GM12878 (cell line): ENCODE results near the gene MYO10. TPM values are rescaled to one million over a fixed set of nuclear protein-coding genes. Genes with fewer than 3 reads are reported as not detected.
A peak's percentile ranks its signal among the peaks of the same experiment; 100 is the strongest.

ENCODE experiments used
- ATAC-seq: fragments of 200-7000 bp; cut with Tn5 transposase; 3 replicates; pipeline ENCODE4 v1.9.1; 2020; ENCODE audit warnings: mild to moderate bottlenecking, moderate library complexity
- BruUV-seq: library from RNA; stranded (reverse); fragments of 400-500 nt; replicated peaks from 2 replicates; lab custom pipeline; 2021; lab: Mats Ljungman, UMichigan
- CTCF ChIA-PET: fragments of 300-600 bp; sonication (Branson Sonifier 250); formaldehyde crosslinking; extraction: SDS; loops from one replicate; lab custom pipeline; 2021; ENCODE audit warnings: inconsistent platforms; lab: Yijun Ruan, JAX
- POLR2A ChIA-PET: fragments of 350-600 bp; formaldehyde crosslinking; extraction: SDS; loops from one replicate; lab custom pipeline; 2021; ENCODE audit warnings: inconsistent platforms; lab: Charles Lee
- RAD21 ChIA-PET: fragments of 300-600 bp; sonication (Branson Sonifier 250); formaldehyde crosslinking; loops from one replicate; lab custom pipeline; 2023; ENCODE audit warnings: antibody characterized with exemption; ENCODE audit not compliant: unreplicated experiment; lab: Charles Lee
- SMC1A ChIA-PET: fragments of 300-600 bp; sonication (Branson Sonifier 250); formaldehyde crosslinking; loops from one replicate; lab custom pipeline; 2023; ENCODE audit not compliant: unreplicated experiment, uncharacterized antibody; lab: Charles Lee
- DNase-seq: peaks from one replicate; pipeline ENCODE4 v3.0.0-alpha.2; 2011; ENCODE audit warnings: low read depth, low spot score
- FAIRE-seq: peaks from 3 replicates; lab custom pipeline; 2011; peaks lifted over from hg19 to GRCh38; lab: Jason Lieb, UNC
- H2AFZ ChIP-seq: 2 replicates; pipeline ENCODE4 v1.6.0; 2011; ENCODE audit warnings: low read depth, low read length, control low read depth; ENCODE audit not compliant: control insufficient read depth
- H3K27ac ChIP-seq: 2 replicates; pipeline ENCODE4 v1.5.1; 2011; ENCODE audit warnings: control low read depth; ENCODE audit not compliant: control insufficient read depth, insufficient read depth
- H3K27me3 ChIP-seq, 2 experiments: replicated peaks in 1 of 2; 2 replicates each; pipeline versions ENCODE4 v1.6.0 to v1.6.1; 2011; ENCODE audit warnings: low read length in 1 of 2; ENCODE audit not compliant: control insufficient read depth in 2 of 2, insufficient read depth in 2 of 2
- H3K36me3 ChIP-seq, 2 experiments: 2 replicates each; pipeline ENCODE4 v1.5.1; 2011; ENCODE audit warnings: low read length in 1 of 2; ENCODE audit not compliant: control insufficient read depth in 2 of 2, insufficient read depth in 2 of 2
- H3K4me1 ChIP-seq: 2 replicates; pipeline ENCODE4 v1.6.1; 2011; ENCODE audit warnings: mild to moderate bottlenecking, low read length, moderate library complexity, mixed read lengths; ENCODE audit not compliant: control insufficient read depth, insufficient read depth
- H3K4me2 ChIP-seq: 2 replicates; pipeline ENCODE4 v1.6.0; 2011; ENCODE audit warnings: control low read depth; ENCODE audit not compliant: control insufficient read depth, insufficient read depth
- H3K4me3 ChIP-seq: fragments of 200-600 bp; sonication (generic); 2 replicates; pipeline ENCODE4 v1.5.1; 2016
- H3K79me2 ChIP-seq: 2 replicates; pipeline ENCODE4 v1.6.0; 2011; ENCODE audit warnings: low read length; ENCODE audit not compliant: control insufficient read depth, insufficient read depth
- H3K9ac ChIP-seq: 2 replicates; pipeline ENCODE4 v1.8.0; 2011; ENCODE audit warnings: low read length, control low read depth, mixed read lengths; ENCODE audit not compliant: control insufficient read depth, insufficient read depth
- H3K9me3 ChIP-seq: replicated peaks from 3 replicates; pipeline ENCODE4 v1.5.1; 2011; ENCODE audit warnings: mild to moderate bottlenecking, low read length; ENCODE audit not compliant: control insufficient read depth, insufficient read depth
- H4K20me1 ChIP-seq: 2 replicates; pipeline ENCODE4 v1.6.0; 2011; ENCODE audit not compliant: control insufficient read depth, insufficient read depth
- ATF7 ChIP-seq: fragments of 450-650 bp; IDR thresholded peaks from 2 replicates; pipeline ENCODE4 v1.6.1; 2016; ENCODE audit warnings: low read depth, mild to moderate bottlenecking
- BHLHE40 ChIP-seq, 2 experiments: fragments of 450-650 bp in 1 of 2; IDR thresholded peaks; 2 replicates each; pipeline ENCODE4 v1.6.1; 2011 to 2017; ENCODE audit warnings: low read depth in 2 of 2, borderline replicate concordance in 1 of 2, improper control_type of control experiment in 1 of 2, low read length in 1 of 2, mild to moderate bottlenecking in 1 of 2
- CHD2 ChIP-seq: IDR thresholded peaks from 2 replicates; pipeline ENCODE4 v1.6.1; 2011; ENCODE audit warnings: low read depth, low read length, improper control_type of control experiment, borderline replicate concordance
- JUNB ChIP-seq: IDR thresholded peaks from 2 replicates; pipeline ENCODE4 v1.6.1; 2016; ENCODE audit warnings: antibody characterized with exemption, mild to moderate bottlenecking
- LARP7 ChIP-seq: fragments of 450-650 bp; IDR thresholded peaks from 2 replicates; pipeline ENCODE4 v1.6.1; 2017; ENCODE audit warnings: mild to moderate bottlenecking
- PAX5 ChIP-seq: IDR thresholded peaks from 2 replicates; pipeline ENCODE4 v1.6.1; 2011; ENCODE audit warnings: low read depth, low read length, borderline replicate concordance
- POLR2AphosphoS2 ChIP-seq: IDR thresholded peaks from 2 replicates; pipeline ENCODE4 v1.6.1; 2011; ENCODE audit warnings: low read depth, mild to moderate bottlenecking, low read length, improper control_type of control experiment, moderate library complexity
- SMARCA5 ChIP-seq: fragments of 450-650 bp; IDR thresholded peaks from 2 replicates; pipeline ENCODE4 v1.6.1; 2017; ENCODE audit warnings: mild to moderate bottlenecking
- SMC3 ChIP-seq: IDR thresholded peaks from 2 replicates; pipeline ENCODE4 v1.6.1; 2011; ENCODE audit warnings: low read length, improper control_type of control experiment, borderline replicate concordance
- STAT3 ChIP-seq: IDR thresholded peaks from 2 replicates; pipeline ENCODE4 v1.6.1; 2011; ENCODE audit warnings: low read depth, low read length, improper control_type of control experiment
- ZNF24 ChIP-seq: fragments of 450-650 bp; IDR thresholded peaks from 2 replicates; pipeline ENCODE4 v1.6.1; 2017; ENCODE audit warnings: antibody characterized with exemption, mild to moderate bottlenecking
- WGBS: methylation state at CpG from one replicate; pipeline ENCODE4 v1.1.6; 2016; ENCODE audit warnings: low lambda C conversion rate; ENCODE audit not compliant: insufficient replicate concordance, insufficient coverage; ENCODE audit errors: missing lambda C conversion rate; 5-methylcytosine and 5-hydroxymethylcytosine counted together
- in situ Hi-C: fragments of 300-500 bp; cut with MboI; formaldehyde crosslinking; loops from 9 replicates; pipeline ENCODE4 v1.14.3; 2018; ENCODE audit warnings: mixed read lengths
- intact Hi-C: fragments of 100-400 bp; cut with micrococcal nuclease; formaldehyde crosslinking; loops from one replicate; pipeline ENCODE4 v1.14.2; 2022; ENCODE audit not compliant: unreplicated experiment
- polyA plus RNA-seq, 11 experiments: library from polyadenylated mRNA; depleted of rRNA in 4 of 11; unstranded in 6 of 11; stranded (reverse) in 5 of 11; fragments of >200 nt; fragmentation: Nextera tagmentation in 4 of 11; fragmentation: Illumina TruSeq in 1 of 11; extraction: Ambion mirVana in 4 of 11; extraction: Trizol in 1 of 11; gene quantifications; 1 replicate in 1 of 11; 2 replicates in 10 of 11; pipeline versions ENCODE4 v1.2.1 to v1.2.3, GENCODE V29; 2011 to 2016; ENCODE audit warnings: inconsistent platforms in 2 of 11, missing spikeins in 2 of 11, low read depth in 1 of 11
- total RNA-seq, 4 experiments: library from RNA; depleted of rRNA in 3 of 4; stranded (reverse); fragments of >200 nt in 3 of 4; fragmentation: Illumina TruSeq in 1 of 4; extraction: Trizol in 1 of 4; gene quantifications; 2 replicates each; pipeline versions ENCODE4 v1.2.1 to v1.2.3, GENCODE V29; 2013 to 2021
- TF ChIP-seq, protein P1 (sequence below): fragments of 450-650 bp; formaldehyde crosslinking; IDR thresholded peaks from 2 replicates; pipeline ENCODE4 v1.4.0; 2022; ENCODE audit warnings: mild to moderate bottlenecking, moderate library complexity
- TF ChIP-seq, protein P2 (sequence below): fragments of 450-650 bp; formaldehyde crosslinking; IDR thresholded peaks from 2 replicates; pipeline ENCODE4 v1.4.0; 2020; ENCODE audit warnings: mild to moderate bottlenecking, moderate library complexity

Gene MYO10
- total and polyA plus RNA-seq, 10 of the 15 experiments (the other 5 are each of a cell fraction or from before 2014, with no cell fraction given) = 0.02 to 0.77 (median 0.17) TPM

DNA sequence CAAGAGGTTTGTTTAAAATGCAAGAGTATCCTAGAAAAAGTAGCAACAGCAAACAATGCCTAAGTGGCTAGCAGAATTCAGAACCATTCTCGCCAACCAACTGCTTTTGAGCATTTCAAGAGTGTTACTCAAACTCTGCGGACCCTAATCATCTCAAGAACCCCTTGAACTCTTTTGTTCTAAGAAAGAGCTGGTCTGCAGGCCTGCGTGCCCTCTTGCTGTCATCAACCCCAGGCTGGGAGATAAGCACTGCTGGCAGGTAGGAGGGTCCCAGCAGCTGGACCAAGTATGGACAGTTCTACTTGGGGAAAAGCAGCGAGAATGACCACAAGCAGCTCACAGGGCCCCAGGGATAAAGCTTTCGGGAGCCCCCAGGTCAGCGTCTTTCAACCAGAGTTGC is 38.3 kb downstream of the MYO10 start:
- ChIA-PET RAD21 (no interaction called here), CTCF (no interaction called here), POLR2A (no interaction called here), SMC1A (no interaction called here)
- H3K9ac ChIP-seq = no peak overlapping the region
- H3K36me3 ChIP-seq = no peaks in the 10 kb centered on the region
- no TSS peak for BruUV-seq
- no peaks in the 10 kb centered on the region for H3K27me3 ChIP-seq
- H2AFZ ChIP-seq = no peak overlapping the region
- no peak for FAIRE-seq
- 20% methylated on average over 6 of the region's 6 CpGs for WGBS
- no peak overlapping the region for H3K4me2 ChIP-seq
- intact Hi-C loops (no loop called here), in situ Hi-C loops (no loop called here)
- no peak overlapping the region for H3K4me3 ChIP-seq
- no peaks in the 10 kb centered on the region for H3K9me3 ChIP-seq
- H3K79me2 ChIP-seq = no peaks in the 10 kb centered on the region
- H4K20me1 ChIP-seq = no peaks in the 10 kb centered on the region
- no peak for DNase-seq
- H3K27ac ChIP-seq = no peak overlapping the region
- no peak for TF ChIP-seq SMC3
- TF ChIP-seq JUNB = no peak
- TF ChIP-seq SMARCA5 = no peak
- no peak for TF ChIP-seq LARP7
- no peak for TF ChIP-seq ZNF24
- TF ChIP-seq BHLHE40 (IDR thresholded peaks at IDR 0.05; ENCODE audit: borderline replicate concordance in 1 of 2, low read depth in 2 of 2, low read length in 1 of 2) = no peak
- no peak for TF ChIP-seq CHD2
- TF ChIP-seq ATF7 = no peak
- TF ChIP-seq PAX5 = no peak
- H3K4me1 ChIP-seq = no peaks in the 10 kb centered on the region
- ATAC-seq = no peak

DNA sequence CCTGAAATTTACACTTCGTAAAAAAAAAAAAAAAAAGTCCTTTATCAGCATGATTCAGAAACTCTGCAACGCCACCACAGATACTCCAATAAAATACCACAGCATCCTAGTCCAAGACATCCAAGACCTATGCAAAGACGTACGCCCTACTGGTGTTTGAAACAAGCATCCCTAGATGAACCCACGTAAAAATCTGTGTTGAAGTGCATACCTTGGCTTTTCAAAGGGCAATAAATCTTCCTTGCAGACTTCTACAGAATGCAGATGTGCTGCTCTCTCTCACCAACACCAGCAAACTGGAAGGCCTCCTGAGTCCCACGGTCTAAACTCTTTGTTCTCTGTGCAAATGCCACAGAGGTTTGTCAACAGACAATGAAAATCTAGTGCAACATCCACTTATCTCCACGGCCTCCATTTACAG is 38.8 kb downstream of the MYO10 start:
- no peaks in the 10 kb centered on the region for H3K4me1 ChIP-seq
- H3K4me3 ChIP-seq = no peak overlapping the region
- no peak overlapping the region for H3K27ac ChIP-seq
- 36% methylated on average over 7 of the region's 7 CpGs for WGBS
- H2AFZ ChIP-seq = no peak overlapping the region
- SMC1A ChIA-PET = no interaction called here
- no peaks in the 10 kb centered on the region for H3K9me3 ChIP-seq
- POLR2A ChIA-PET = no interaction called here
- H3K9ac ChIP-seq = no peak overlapping the region
- no peak for FAIRE-seq
- H3K79me2 ChIP-seq = no peaks in the 10 kb centered on the region
- in situ Hi-C loops (no loop called here), intact Hi-C loops (no loop called here)
- RAD21 ChIA-PET = no interaction called here
- no peaks in the 10 kb centered on the region for H4K20me1 ChIP-seq
- BruUV-seq = no TSS peak
- CTCF ChIA-PET = no interaction called here
- ATAC-seq = peak; percentile 27; the same call in 2 of the 3 replicates
- no peak for DNase-seq
- H3K36me3 ChIP-seq = no peaks in the 10 kb centered on the region
- no peaks in the 10 kb centered on the region for H3K27me3 ChIP-seq
- H3K4me2 ChIP-seq = no peak overlapping the region
- TF ChIP-seq STAT3 (no peak), POLR2AphosphoS2 (no peak)
- TF ChIP-seq, protein P1, sequence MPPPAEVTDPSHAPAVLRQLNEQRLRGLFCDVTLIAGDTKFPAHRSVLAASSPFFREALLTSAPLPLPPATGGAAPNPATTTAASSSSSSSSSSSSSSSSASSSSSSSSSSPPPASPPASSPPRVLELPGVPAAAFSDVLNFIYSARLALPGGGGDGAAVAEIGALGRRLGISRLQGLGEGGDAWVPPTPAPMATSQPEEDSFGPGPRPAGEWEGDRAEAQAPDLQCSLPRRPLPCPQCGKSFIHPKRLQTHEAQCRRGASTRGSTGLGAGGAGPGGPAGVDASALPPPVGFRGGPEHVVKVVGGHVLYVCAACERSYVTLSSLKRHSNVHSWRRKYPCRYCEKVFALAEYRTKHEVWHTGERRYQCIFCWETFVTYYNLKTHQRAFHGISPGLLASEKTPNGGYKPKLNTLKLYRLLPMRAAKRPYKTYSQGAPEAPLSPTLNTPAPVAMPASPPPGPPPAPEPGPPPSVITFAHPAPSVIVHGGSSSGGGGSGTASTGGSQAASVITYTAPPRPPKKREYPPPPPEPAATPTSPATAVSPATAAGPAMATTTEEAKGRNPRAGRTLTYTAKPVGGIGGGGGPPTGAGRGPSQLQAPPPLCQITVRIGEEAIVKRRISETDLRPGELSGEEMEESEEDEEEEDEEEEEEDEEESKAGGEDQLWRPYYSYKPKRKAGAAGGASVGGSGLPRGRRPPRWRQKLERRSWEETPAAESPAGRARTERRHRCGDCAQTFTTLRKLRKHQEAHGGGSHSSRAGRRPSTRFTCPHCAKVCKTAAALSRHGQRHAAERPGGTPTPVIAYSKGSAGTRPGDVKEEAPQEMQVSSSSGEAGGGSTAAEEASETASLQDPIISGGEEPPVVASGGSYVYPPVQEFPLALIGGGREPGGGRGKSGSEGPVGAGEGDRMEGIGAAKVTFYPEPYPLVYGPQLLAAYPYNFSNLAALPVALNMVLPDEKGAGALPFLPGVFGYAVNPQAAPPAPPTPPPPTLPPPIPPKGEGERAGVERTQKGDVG (CRISPR knock-in tag) = no peak
- TF ChIP-seq, protein P2, sequence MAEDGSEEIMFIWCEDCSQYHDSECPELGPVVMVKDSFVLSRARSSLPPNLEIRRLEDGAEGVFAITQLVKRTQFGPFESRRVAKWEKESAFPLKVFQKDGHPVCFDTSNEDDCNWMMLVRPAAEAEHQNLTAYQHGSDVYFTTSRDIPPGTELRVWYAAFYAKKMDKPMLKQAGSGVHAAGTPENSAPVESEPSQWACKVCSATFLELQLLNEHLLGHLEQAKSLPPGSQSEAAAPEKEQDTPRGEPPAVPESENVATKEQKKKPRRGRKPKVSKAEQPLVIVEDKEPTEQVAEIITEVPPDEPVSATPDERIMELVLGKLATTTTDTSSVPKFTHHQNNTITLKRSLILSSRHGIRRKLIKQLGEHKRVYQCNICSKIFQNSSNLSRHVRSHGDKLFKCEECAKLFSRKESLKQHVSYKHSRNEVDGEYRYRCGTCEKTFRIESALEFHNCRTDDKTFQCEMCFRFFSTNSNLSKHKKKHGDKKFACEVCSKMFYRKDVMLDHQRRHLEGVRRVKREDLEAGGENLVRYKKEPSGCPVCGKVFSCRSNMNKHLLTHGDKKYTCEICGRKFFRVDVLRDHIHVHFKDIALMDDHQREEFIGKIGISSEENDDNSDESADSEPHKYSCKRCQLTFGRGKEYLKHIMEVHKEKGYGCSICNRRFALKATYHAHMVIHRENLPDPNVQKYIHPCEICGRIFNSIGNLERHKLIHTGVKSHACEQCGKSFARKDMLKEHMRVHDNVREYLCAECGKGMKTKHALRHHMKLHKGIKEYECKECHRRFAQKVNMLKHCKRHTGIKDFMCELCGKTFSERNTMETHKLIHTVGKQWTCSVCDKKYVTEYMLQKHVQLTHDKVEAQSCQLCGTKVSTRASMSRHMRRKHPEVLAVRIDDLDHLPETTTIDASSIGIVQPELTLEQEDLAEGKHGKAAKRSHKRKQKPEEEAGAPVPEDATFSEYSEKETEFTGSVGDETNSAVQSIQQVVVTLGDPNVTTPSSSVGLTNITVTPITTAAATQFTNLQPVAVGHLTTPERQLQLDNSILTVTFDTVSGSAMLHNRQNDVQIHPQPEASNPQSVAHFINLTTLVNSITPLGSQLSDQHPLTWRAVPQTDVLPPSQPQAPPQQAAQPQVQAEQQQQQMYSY (CRISPR knock-in tag) = no peak
